Sigmoid colon (tissue), 7 donors: ENCODE results near the gene ADAMTS17. TPM values are rescaled to one million over a fixed set of nuclear protein-coding genes. Genes with fewer than 3 reads are reported as not detected.

Experiments used
- DNase-seq: peaks from one replicate; pipeline ENCODE4 v3.0.0-alpha.2; 2019
- H3K27ac ChIP-seq, 4 donors: fragments of 200-600 bp; sonication (generic); one replicate each; pipeline ENCODE4 v1.5.1; 2016 to 2019; ENCODE audit warnings: mild to moderate bottlenecking in 1 of 4
- H3K27me3 ChIP-seq, 3 donors: fragments of 200-600 bp; sonication (generic); one replicate each; pipeline ENCODE4 v1.5.1; 2019; ENCODE audit warnings: mild to moderate bottlenecking in 1 of 3
- H3K36me3 ChIP-seq, 4 donors: fragments of 200-600 bp; sonication (generic); one replicate each; pipeline ENCODE4 v1.5.1; 2016 to 2019
- H3K4me1 ChIP-seq, 4 donors: fragments of 200-600 bp; sonication (generic); one replicate each; pipeline ENCODE4 v1.5.1; 2017 to 2019
- H3K4me3 ChIP-seq, 4 donors: fragments of 200-600 bp; sonication (generic); one replicate each; pipeline ENCODE4 v1.5.1; 2017 to 2019; ENCODE audit warnings: mild to moderate bottlenecking in 2 of 4, moderate library complexity in 1 of 4
- H3K9me3 ChIP-seq, 4 donors: fragments of 200-600 bp in 3 of 4; sonication (generic) in 3 of 4; one replicate each; pipeline versions ENCODE4 v1.5.1 to v1.6.1; 2013 to 2019
- CTCF ChIP-seq, 4 experiments: fragments of 450-650 bp in 3 of 4; fragments of 200-600 bp in 1 of 4; IDR thresholded peaks; one replicate each; pipeline ENCODE4 v1.5.1; 2016 to 2019; ENCODE audit warnings: antibody characterized with exemption in 4 of 4, mild to moderate bottlenecking in 3 of 4, moderate library complexity in 2 of 4
- EP300 ChIP-seq, 4 donors: sonication (generic); formaldehyde crosslinking; IDR thresholded peaks; one replicate each; pipeline ENCODE4 v1.6.1; 2017; ENCODE audit warnings: antibody characterized with exemption in 4 of 4
- POLR2A ChIP-seq, 2 donors: fragments of 450-650 bp; IDR thresholded peaks; one replicate each; pipeline ENCODE4 v1.6.1; 2016; ENCODE audit warnings: antibody characterized with exemption in 2 of 2, mild to moderate bottlenecking in 2 of 2, moderate library complexity in 2 of 2
- POLR2AphosphoS5 ChIP-seq, 4 donors: sonication (generic); formaldehyde crosslinking; IDR thresholded peaks; one replicate each; pipeline ENCODE4 v1.6.1; 2017; ENCODE audit warnings: antibody characterized with exemption in 4 of 4
- WGBS, 2 donors: extraction: QIAGEN DNeasy Blood & Tissue Kit; methylation state at CpG; one replicate each; pipeline ENCODE4 v1.1.7; 2013; 5-methylcytosine and 5-hydroxymethylcytosine counted together
- intact Hi-C: fragments of 100-400 bp; cut with DNase I; formaldehyde crosslinking; loops from one replicate; pipeline ENCODE4 v1.15.1; 2023
- polyA plus RNA-seq, 3 donors: library from polyadenylated mRNA; stranded (reverse); fragments of 200-250 nt; gene quantifications; one replicate each; pipeline ENCODE4 v1.2.3, GENCODE V29; 2013
- total RNA-seq, 4 donors: library from RNA; depleted of rRNA; stranded (reverse); fragments of >200 nt; gene quantifications; one replicate each; pipeline ENCODE4 v1.1.0, GENCODE V29; 2016
- donor health status: healthy with polysubstance abuse.
- donor health status: Bipolar disorder and iron deficiency.
- donor health status: healthy.

Gene ADAMTS17
- total and polyA plus RNA-seq, 7 donors = 0.46 to 3.6 (median 1.2) TPM

GRCh38 chr15:100116416-100117190, 225.2 kb downstream of the ADAMTS17 start:
- TF ChIP-seq EP300 (IDR thresholded peaks at IDR 0.05) (no peak), POLR2A (IDR thresholded peaks at IDR 0.05) (no peak), POLR2AphosphoS5 (IDR thresholded peaks at IDR 0.05) (peak in 2 of 4 donors; percentile 10 to 29)
- no peaks in the 10 kb centered on the region for H3K36me3 ChIP-seq
- intact Hi-C loops = no loop called here
- no peak overlapping the region for H3K4me3 ChIP-seq
- DNase-seq = peak; percentile 74
- peak overlapping the region in 2 of 4 donors; percentile 31 to 76 for H3K27ac ChIP-seq
- WGBS, 2 donors = 85 to 90% methylated on average over 17 of the region's 17 CpGs
- no peaks in the 10 kb centered on the region for H3K27me3 ChIP-seq
- H3K9me3 ChIP-seq = peaks cover 0 to 6% (median 2%) of the 10 kb centered on the region in 4 donors
- peaks cover 0 to 44% (median 39%) of the 10 kb centered on the region in 4 donors for H3K4me1 ChIP-seq

GRCh38 chr15:100115711-100116090, 226.1 kb downstream of the ADAMTS17 start:
- TF ChIP-seq POLR2AphosphoS5 (IDR thresholded peaks at IDR 0.05) (peak in 1 of 4 donors; percentile 38), CTCF (IDR thresholded peaks at IDR 0.05) (no peak)
- intact Hi-C loops = no loop called here
- peak overlapping the region in 3 of 4 donors; percentile 71 to 76 (median 73) for H3K27ac ChIP-seq
- H3K36me3 ChIP-seq = no peaks in the 10 kb centered on the region
- no peaks in the 10 kb centered on the region for H3K9me3 ChIP-seq
- H3K27me3 ChIP-seq = no peaks in the 10 kb centered on the region
- H3K4me3 ChIP-seq = no peak overlapping the region
- DNase-seq = no peak
- peaks cover 0 to 51% (median 42%) of the 10 kb centered on the region in 4 donors for H3K4me1 ChIP-seq
- 92 to 94% methylated on average over 6 of the region's 6 CpGs for WGBS, 2 donors

- no peak for DNase-seq
- TF ChIP-seq CTCF (IDR thresholded peaks at IDR 0.05) (no peak), POLR2A (IDR thresholded peaks at IDR 0.05) (no peak), POLR2AphosphoS5 (IDR thresholded peaks at IDR 0.05) (no peak), EP300 (IDR thresholded peaks at IDR 0.05) (no peak)
- H3K36me3 ChIP-seq = no peaks in the 10 kb centered on the region
- H3K4me3 ChIP-seq = no peak overlapping the region
- H3K27me3 ChIP-seq = no peaks in the 10 kb centered on the region
- peak overlapping the region; percentile 70 to 76 (median 72) for H3K27ac ChIP-seq
- no peaks in the 10 kb centered on the region for H3K9me3 ChIP-seq
- peaks cover 0 to 54% (median 42%) of the 10 kb centered on the region in 4 donors for H3K4me1 ChIP-seq
- intact Hi-C loops = no loop called here
- WGBS, 2 donors = 83 to 92% methylated on average over 19 of the region's 19 CpGs
These were observed 226.6 kb downstream of the ADAMTS17 start for GRCh38 chr15:100115066-100115710.

- peaks cover 0 to 54% (median 42%) of the 10 kb centered on the region in 4 donors for H3K4me1 ChIP-seq
- no peak for DNase-seq
- peak overlapping the region in 3 of 4 donors; percentile 9 to 34 (median 23) for H3K4me3 ChIP-seq
- H3K27ac ChIP-seq = peak overlapping the region; percentile 70 to 76 (median 72)
- no peaks in the 10 kb centered on the region for H3K36me3 ChIP-seq
- intact Hi-C loops = no loop called here
- no peak for TF ChIP-seq EP300 (IDR thresholded peaks at IDR 0.05)
- TF ChIP-seq POLR2A (IDR thresholded peaks at IDR 0.05) = no peak
- TF ChIP-seq CTCF (IDR thresholded peaks at IDR 0.05) = no peak
- TF ChIP-seq POLR2AphosphoS5 (IDR thresholded peaks at IDR 0.05) = peak in 1 of 4 donors; percentile 0
- WGBS, 2 donors = 46 to 75% methylated on average over 9 of the region's 9 CpGs
- no peaks in the 10 kb centered on the region for H3K27me3 ChIP-seq
- H3K9me3 ChIP-seq = no peaks in the 10 kb centered on the region
These were observed 227.2 kb downstream of the ADAMTS17 start for GRCh38 chr15:100114571-100114970.

- 27 to 78% methylated on average over 8 of the region's 8 CpGs for WGBS, 2 donors
- H3K4me1 ChIP-seq = peaks cover 0 to 54% (median 42%) of the 10 kb centered on the region in 4 donors
These were observed 227.7 kb downstream of the ADAMTS17 start for GRCh38 chr15:100114100-100114499.

More at GRCh38 chr15:100114100-100114499, 227.7 kb downstream of the ADAMTS17 start:
- no peaks in the 10 kb centered on the region for H3K27me3 ChIP-seq
- TF ChIP-seq CTCF (IDR thresholded peaks at IDR 0.05) (no peak), POLR2AphosphoS5 (IDR thresholded peaks at IDR 0.05) (peak in 3 of 4 donors; percentile 31 to 47 (median 42)), POLR2A (IDR thresholded peaks at IDR 0.05) (no peak), EP300 (IDR thresholded peaks at IDR 0.05) (no peak)
- no peaks in the 10 kb centered on the region for H3K9me3 ChIP-seq
- peak; percentile 80 for DNase-seq
- no peaks in the 10 kb centered on the region for H3K36me3 ChIP-seq
- intact Hi-C loops = no loop called here
- peak overlapping the region; percentile 70 to 76 (median 72) for H3K27ac ChIP-seq
- H3K4me3 ChIP-seq = peak overlapping the region in 3 of 4 donors; percentile 9 to 34 (median 23)
